GM18520 (cell line): Measurements from ENCODE around the gene EIF4A3.
"Not testable (repeated sequence)": the region's sequence is repeated elsewhere in the genome, so short reads cannot be mapped to it uniquely, and the experiment has no call there.

ENCODE experiments used
- ATAC-seq: cut with Tn5 transposase; IDR thresholded peaks from one replicate; pipeline ENCODE4 v1.9.1; 2021; ENCODE audit not compliant: unreplicated experiment

EIF4A3 gene

GRCh38 chr17:80101946-80102663 lies 44.8 kb downstream of the EIF4A3 start:
- no peak for ATAC-seq

- peak; percentile 65 for ATAC-seq
These were observed 45.6 kb downstream of the EIF4A3 start, which contains the start of gene GAA for GRCh38 chr17:80101011-80101945. Gene GAA (plus strand): TSS chr17:80101581. CDS start chr17:80104587, 3,006 bp downstream.

- no peak for ATAC-seq
These were observed 46.9 kb downstream of the EIF4A3 start for GRCh38 chr17:80100035-80100323.

- ATAC-seq: no peak
These were observed 47.5 kb downstream of the EIF4A3 start for GRCh38 chr17:80099291-80100034.

GRCh38 chr17:80097844-80098691 lies 48.9 kb downstream of the EIF4A3 start:
- ATAC-seq: no peak

- ATAC-seq: no peak
These were observed 49.8 kb downstream of the EIF4A3 start for GRCh38 chr17:80097127-80097621.

GRCh38 chr17:80096561-80097021 lies 50.3 kb downstream of the EIF4A3 start:
- no peak for ATAC-seq

- ATAC-seq: no peak
These were observed 51.0 kb downstream of the EIF4A3 start for GRCh38 chr17:80095844-80096475.

- ATAC-seq: no peak
These were observed 51.7 kb downstream of the EIF4A3 start for GRCh38 chr17:80095038-80095843.

- no peak for ATAC-seq
These were observed 54.0 kb downstream of the EIF4A3 start for GRCh38 chr17:80092959-80093358.

GRCh38 chr17:80091376-80091775 lies 55.6 kb downstream of the EIF4A3 start:
- no peak for ATAC-seq

- ATAC-seq: not testable (repeated sequence)
These were observed 56.8 kb downstream of the EIF4A3 start for GRCh38 chr17:80090164-80090563.

GRCh38 chr17:80089762-80090161 lies 57.2 kb downstream of the EIF4A3 start:
- no peak for ATAC-seq

- ATAC-seq: no peak
These were observed 59.3 kb downstream of the EIF4A3 start for GRCh38 chr17:80087346-80088265.

- no peak for ATAC-seq
These were observed 60.3 kb downstream of the EIF4A3 start for GRCh38 chr17:80086616-80087015.

GRCh38 chr17:80086081-80086480 lies 60.8 kb downstream of the EIF4A3 start:
- no peak for ATAC-seq

- no peak for ATAC-seq
These were observed 62.2 kb downstream of the EIF4A3 start for GRCh38 chr17:80084773-80085172.
